Measurements from ENCODE around the gene ARL3. TPM values are rescaled to one million over a fixed set of nuclear protein-coding genes. Genes with fewer than 3 reads are reported as not detected.
"Not testable (repeated sequence)": the region's sequence is repeated elsewhere in the genome, so short reads cannot be mapped to it uniquely, and the experiment has no call there.

ARL3 gene
- polyA plus RNA-seq, 12 donors = 10.6 to 18.8 (median 13.8) TPM; not detected in 1

- no peak for DNase-seq
Measured at GRCh38 chr10:102712089-102712488, 2.1 kb downstream of the ARL3 start.

GRCh38 chr10:102710609-102711008 is 3.6 kb downstream of the ARL3 start:
- DNase-seq = no peak

- DNase-seq = no peak
Measured at GRCh38 chr10:102705531-102705930, 8.7 kb downstream of the ARL3 start.

- DNase-seq = no peak
Measured at GRCh38 chr10:102704915-102705314, 9.3 kb downstream of the ARL3 start.

GRCh38 chr10:102702742-102703141 is 11.5 kb downstream of the ARL3 start:
- no peak for DNase-seq

- DNase-seq = no peak
Measured at GRCh38 chr10:102701796-102702195, 12.4 kb downstream of the ARL3 start.

GRCh38 chr10:102701272-102701671 is 12.9 kb downstream of the ARL3 start:
- no peak for DNase-seq

- no peak for DNase-seq
Measured at GRCh38 chr10:102698894-102699293, 15.3 kb downstream of the ARL3 start.

GRCh38 chr10:102696736-102697135 is 17.5 kb downstream of the ARL3 start:
- DNase-seq = no peak

GRCh38 chr10:102695401-102695800 is 18.8 kb downstream of the ARL3 start:
- DNase-seq = not testable (repeated sequence)

- DNase-seq = no peak
Measured at GRCh38 chr10:102691285-102692066, 22.7 kb downstream of the ARL3 start.

GRCh38 chr10:102683736-102684135 is 30.5 kb downstream of the ARL3 start:
- no peak for DNase-seq

GRCh38 chr10:102682981-102683380 is 31.2 kb downstream of the ARL3 start:
- DNase-seq = no peak

- no peak for DNase-seq
Measured at GRCh38 chr10:102682416-102682815, 31.8 kb downstream of the ARL3 start.

GRCh38 chr10:102681696-102682095 is 32.5 kb downstream of the ARL3 start:
- DNase-seq = no peak

GRCh38 chr10:102679596-102679995 is 34.6 kb downstream of the ARL3 start:
- DNase-seq = no peak

- no peak for DNase-seq
Measured at GRCh38 chr10:102678842-102679289, 35.3 kb downstream of the ARL3 start.

GRCh38 chr10:102678068-102678400 is 36.2 kb downstream of the ARL3 start:
- DNase-seq = no peak

- no peak for DNase-seq
Measured at GRCh38 chr10:102677331-102678067, 36.7 kb downstream of the ARL3 start.

- DNase-seq = no peak
Measured at GRCh38 chr10:102676534-102677315, 37.5 kb downstream of the ARL3 start.

- DNase-seq = no peak
Measured at GRCh38 chr10:102675666-102676533, 38.3 kb downstream of the ARL3 start.
